NCI-H1417 treated with DMSO at 0.1 percent for 48 hours (cell line): ENCODE results near the gene ASIP.
"Not testable (repeated sequence)": the region's sequence is repeated elsewhere in the genome, so short reads cannot be mapped to it uniquely, and the experiment has no call there.

ENCODE experiments used
- DNase-seq: peaks from one replicate; lab custom pipeline; 2025; lab: John Stamatoyannopoulos, UW

Gene ASIP

DNA sequence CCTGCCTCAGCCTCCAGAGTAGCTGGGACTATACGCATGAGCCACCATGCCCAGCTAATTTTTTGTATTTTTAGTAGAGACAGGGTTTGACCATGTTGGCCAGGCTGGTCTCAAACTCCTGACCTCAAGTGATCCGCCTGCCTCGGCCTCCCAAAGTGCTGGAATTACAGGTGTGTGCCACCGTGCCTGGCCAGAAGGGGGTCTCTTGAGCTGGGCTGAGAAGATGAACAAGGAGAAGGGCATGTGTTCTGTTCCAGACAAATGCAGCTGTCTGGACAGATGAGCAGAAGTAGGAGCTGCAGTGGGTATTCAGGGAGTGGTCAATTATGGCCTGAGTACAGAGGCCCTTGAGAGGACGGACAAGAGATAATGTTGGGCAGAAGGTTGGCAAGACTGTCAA is 46.3 kb downstream of the ASIP start:
- DNase-seq, result not testable (repeated sequence)

- DNase-seq, result no peak
Observed at GRCh38 chr20:34290471-34290870, 49.2 kb downstream of the ASIP start.

- no peak for DNase-seq
Observed at GRCh38 chr20:34292496-34292895, 51.3 kb downstream of the ASIP start.

GRCh38 chr20:34293119-34293518 is 51.9 kb downstream of the ASIP start:
- DNase-seq, result no peak

GRCh38 chr20:34293589-34293988 is 52.4 kb downstream of the ASIP start:
- DNase-seq, result no peak

GRCh38 chr20:34294563-34294962 is 53.3 kb downstream of the ASIP start:
- DNase-seq, result no peak

DNA sequence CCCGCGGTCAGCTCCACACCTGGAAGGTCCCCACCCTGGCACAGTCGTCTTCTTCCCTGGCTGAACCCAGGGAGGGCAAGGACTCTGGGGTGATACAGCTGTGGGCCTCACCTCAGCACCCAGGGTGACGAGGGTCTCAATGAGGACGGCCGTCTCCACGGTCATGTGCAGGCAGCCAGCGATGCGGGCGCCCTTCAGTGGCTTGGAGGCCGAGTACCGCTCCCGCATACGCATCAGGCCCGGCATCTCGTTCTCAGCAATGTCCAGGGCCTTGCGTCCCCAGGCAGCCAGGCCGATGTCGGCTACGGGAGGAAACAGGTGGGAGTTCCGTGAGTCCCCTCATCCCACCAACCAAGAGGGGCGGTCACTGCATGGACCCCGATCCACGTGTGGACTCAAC is 54.1 kb downstream of the ASIP start:
- DNase-seq, result no peak

DNA sequence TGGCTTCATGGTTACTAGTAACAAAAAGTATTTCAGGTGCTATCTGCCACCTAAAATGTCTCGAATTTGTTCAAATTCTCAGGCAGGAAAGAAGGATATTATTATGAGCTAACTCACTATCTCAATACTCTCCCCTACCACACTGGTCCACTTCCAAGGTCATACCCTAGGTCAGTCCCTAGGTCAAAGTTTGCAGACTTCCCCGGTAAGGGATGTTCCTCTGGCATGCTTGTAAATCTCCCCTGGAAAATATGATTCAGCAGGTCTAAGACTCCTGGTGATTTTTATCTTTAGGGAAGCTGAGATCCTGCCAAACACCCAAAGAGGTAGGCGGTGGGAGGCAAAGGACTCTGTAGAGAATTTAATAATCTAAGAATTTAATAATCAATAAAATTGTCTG is 55.2 kb downstream of the ASIP start:
- DNase-seq, result no peak

- DNase-seq, result not testable (repeated sequence)
Observed at GRCh38 chr20:34298294-34298784, 57.1 kb downstream of the ASIP start.

GRCh38 chr20:34299556-34300255 is 58.5 kb downstream of the ASIP start:
- DNase-seq, result no peak

GRCh38 chr20:34300256-34300806 is 59.1 kb downstream of the ASIP start:
- DNase-seq, result no peak

DNA sequence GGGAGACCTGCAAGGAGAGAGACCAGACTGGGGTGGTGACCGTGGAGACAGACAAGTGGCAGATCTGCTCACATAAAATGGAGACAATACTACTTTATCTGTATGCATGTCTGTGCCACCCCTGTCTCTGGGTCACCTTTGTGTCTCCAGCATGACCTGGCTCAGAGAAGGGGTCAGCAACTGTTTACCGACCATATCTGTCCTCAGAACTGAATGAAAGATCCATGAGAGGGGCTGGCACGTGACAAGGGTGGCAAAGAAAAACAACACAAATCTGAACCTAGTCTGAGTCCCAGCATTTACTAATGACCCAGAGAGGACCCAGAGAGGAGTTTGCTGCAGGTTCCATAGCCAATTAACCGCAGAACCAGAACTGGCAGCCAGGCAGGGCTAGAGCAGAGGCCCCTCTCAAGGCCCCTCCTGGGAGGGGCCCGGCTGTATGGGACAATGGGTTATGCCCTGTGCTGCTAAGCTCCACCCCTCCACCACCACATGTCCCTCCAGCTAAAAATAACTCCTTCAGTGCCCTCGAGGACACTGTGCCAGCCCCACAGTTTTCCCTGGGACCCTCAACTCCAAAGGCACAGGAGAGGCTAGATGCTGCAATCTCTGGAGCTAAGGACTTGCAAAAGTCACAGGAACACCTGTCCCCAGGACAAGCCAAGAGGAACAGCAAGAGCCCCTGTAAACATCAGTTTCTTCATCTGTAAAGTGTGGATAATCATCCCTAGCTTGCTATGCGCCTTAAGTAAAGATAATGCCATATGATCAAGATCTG is 59.8 kb downstream of the ASIP start:
- no peak for DNase-seq

GRCh38 chr20:34301587-34302311 is 60.5 kb downstream of the ASIP start:
- no peak for DNase-seq

DNA sequence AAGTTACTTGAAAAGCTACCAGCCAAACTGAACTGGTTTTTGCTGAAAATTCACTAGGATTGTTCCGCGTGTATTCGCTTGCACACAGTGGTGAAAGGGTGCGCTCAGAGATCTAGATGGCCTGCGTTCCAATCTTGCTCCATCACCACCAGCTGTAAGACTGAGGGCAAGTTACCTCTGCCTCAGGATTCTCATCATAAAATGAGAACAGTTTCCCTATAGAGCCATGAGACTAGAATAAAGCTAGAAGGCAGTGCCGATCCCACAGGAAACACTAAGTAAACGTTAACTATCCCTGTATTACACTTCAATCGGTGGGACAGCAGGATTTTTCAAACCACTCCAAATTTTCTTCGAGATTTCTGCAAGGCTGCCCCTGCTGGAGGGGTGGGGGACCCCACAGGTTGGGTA is 61.1 kb downstream of the ASIP start:
- DNase-seq, result no peak

DNA sequence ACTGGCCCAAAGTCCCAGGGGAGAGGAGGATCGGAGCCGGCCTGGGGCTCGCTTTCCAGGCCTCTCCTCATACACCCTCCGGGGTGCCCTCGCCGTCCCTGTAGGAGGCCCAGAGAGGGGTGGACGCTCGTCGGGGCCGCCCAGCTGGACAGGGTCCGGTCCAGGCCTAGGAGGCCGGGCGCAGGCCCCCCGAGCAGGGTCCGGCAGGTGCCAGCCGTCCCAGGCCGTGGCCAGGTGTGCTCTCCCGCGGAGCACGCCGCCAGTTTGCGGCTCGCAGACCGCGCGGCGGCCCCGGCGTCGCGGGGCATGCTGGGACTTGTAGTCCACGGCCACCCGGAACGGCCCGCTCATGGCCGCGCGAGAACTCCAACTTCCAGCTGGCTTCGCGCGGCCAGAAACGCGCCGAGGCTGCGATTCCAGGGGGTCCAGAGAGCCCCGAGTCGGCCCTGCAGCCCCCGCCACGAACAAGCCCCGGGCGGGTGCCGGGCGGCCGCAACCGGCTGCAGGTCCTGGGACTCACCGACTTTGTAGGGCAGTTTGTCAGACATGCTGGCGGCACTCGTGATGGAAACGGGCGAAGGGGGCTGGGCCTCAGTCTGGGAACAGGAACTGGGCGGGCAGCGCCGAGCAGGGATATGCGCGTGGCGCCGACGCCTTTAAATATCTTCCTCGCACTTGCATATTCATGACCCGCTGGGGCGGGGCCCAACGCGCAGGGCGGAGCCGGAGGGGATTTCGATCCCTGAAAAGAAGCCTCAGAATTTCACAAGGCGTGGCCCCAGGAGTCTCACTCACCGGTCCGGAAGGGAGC is 61.7 kb downstream of the ASIP start, which contains the start of gene AHCY:
AHCY (minus strand) TSS at position 633 of the 811 bp plus-strand sequence; CDS start at position 548, 85 bp downstream.
- DNase-seq, result peak; percentile 91

GRCh38 chr20:34305333-34306230 is 64.4 kb downstream of the ASIP start:
- DNase-seq, result no peak

DNA sequence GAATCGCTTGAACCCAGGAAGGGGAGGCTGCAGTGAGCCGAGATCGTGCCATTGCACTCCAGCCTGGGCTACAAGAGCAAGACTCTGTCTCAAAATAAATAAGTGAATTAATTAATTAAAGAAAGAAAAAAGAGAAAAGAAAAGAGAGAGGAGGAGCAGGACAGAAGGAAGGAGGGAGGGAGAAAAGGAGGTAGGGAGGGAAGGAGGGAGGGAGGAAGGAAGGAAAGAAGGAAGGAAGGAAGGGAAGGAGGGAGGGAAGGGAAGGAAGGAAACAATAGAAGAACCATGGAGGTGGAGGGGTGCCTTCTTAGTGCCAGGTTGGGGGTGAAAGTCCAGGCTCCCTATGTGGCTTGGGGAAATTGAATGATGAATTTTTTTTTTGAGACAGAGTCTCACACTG is 68.5 kb downstream of the ASIP start:
- no peak for DNase-seq

DNA sequence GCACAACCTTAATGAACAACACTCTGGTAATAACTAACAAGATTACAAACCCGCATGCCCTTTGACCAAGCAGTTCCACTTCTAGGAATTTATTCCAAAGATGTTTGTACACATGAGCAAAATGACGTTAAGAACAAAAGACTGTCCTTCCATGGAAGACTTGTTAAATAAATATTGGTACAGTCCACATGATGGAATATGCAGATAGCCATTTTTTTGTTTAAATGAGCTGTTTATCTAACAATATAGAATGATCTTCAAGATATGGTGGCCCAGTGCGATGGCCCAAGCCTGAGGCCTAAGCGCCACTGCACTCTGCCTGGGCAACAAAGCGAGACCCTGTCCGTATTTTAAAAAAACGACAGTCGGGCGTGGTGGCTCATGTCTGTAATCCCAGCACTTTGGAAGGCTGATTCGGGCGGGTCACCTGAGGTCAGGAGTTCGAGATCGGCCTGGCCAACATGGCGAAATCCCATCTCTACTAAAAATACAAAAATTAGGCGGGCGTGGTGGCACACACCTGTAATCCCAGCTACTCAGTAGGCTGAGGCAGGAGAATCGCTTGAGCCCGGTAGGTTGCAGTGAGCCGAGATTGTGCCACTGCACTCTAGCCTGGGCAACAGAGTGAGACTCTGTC is 69.4 kb downstream of the ASIP start:
- DNase-seq, result no peak

- DNase-seq, result no peak
Observed at GRCh38 chr20:34311118-34312023, 70.1 kb downstream of the ASIP start.
